Measurements from ENCODE around the gene SLC2A3.

GRCh38 chr12:7933255-7933726 lies 2.7 kb downstream of the SLC2A3 start:
- no peak for TF ChIP-seq POLR2AphosphoS5 (IDR thresholded peaks at IDR 0.05; ENCODE audit: low read depth, low read length)
- TF ChIP-seq, protein P1, sequence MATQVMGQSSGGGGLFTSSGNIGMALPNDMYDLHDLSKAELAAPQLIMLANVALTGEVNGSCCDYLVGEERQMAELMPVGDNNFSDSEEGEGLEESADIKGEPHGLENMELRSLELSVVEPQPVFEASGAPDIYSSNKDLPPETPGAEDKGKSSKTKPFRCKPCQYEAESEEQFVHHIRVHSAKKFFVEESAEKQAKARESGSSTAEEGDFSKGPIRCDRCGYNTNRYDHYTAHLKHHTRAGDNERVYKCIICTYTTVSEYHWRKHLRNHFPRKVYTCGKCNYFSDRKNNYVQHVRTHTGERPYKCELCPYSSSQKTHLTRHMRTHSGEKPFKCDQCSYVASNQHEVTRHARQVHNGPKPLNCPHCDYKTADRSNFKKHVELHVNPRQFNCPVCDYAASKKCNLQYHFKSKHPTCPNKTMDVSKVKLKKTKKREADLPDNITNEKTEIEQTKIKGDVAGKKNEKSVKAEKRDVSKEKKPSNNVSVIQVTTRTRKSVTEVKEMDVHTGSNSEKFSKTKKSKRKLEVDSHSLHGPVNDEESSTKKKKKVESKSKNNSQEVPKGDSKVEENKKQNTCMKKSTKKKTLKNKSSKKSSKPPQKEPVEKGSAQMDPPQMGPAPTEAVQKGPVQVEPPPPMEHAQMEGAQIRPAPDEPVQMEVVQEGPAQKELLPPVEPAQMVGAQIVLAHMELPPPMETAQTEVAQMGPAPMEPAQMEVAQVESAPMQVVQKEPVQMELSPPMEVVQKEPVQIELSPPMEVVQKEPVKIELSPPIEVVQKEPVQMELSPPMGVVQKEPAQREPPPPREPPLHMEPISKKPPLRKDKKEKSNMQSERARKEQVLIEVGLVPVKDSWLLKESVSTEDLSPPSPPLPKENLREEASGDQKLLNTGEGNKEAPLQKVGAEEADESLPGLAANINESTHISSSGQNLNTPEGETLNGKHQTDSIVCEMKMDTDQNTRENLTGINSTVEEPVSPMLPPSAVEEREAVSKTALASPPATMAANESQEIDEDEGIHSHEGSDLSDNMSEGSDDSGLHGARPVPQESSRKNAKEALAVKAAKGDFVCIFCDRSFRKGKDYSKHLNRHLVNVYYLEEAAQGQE (IDR thresholded peaks at IDR 0.05; ENCODE audit: insufficient read depth in 1 of 2, low read depth in 2 of 2, low read length in 2 of 2) = no peak
- TF ChIP-seq SIN3A (IDR thresholded peaks at IDR 0.05; ENCODE audit: borderline replicate concordance, insufficient read depth, low read length) = no peak

Measured in PFSK-1 (cell line).